Omental fat pad (tissue), 4 donors: ENCODE data around the gene TIMP4. TPM values are rescaled to one million over a fixed set of nuclear protein-coding genes. Genes with fewer than 3 reads are reported as not detected.
A peak's percentile ranks its signal among the peaks of the same experiment; 100 is the strongest.

Experiments
- ATAC-seq: fragments of 150-250 bp; one replicate; pipeline ENCODE4 v1.9.1; 2016; ENCODE audit warnings: mild to moderate bottlenecking, moderate library complexity; ENCODE audit not compliant: low FRiP score
- DNase-seq: peaks from one replicate; pipeline ENCODE4 v3.0.0-alpha.2; 2019; ENCODE audit warnings: low spot score
- CTCF ChIP-seq, 3 donors: fragments of 450-650 bp; IDR thresholded peaks; one replicate each; pipeline ENCODE4 v1.5.1; 2016 to 2017; ENCODE audit warnings: antibody characterized with exemption in 3 of 3, mild to moderate bottlenecking in 3 of 3, moderate library complexity in 2 of 3
- total RNA-seq, 4 donors: library from RNA; depleted of rRNA; stranded (reverse); fragments of >200 nt; gene quantifications; one replicate each; pipeline ENCODE4 v1.1.0, GENCODE V29; 2016

The TIMP4 gene
- total RNA-seq: 100 to 1,000 TPM; 145 to 295 (median 192) TPM

- TF ChIP-seq CTCF (IDR thresholded peaks at IDR 0.05): no peak
These were observed at the start of gene TIMP4 for GRCh38 chr3:12158387-12159226. Gene TIMP4 (minus strand): TSS chr3:12158912. CDS start chr3:12158840, 72 bp downstream.

GRCh38 chr3:12205171-12205570, 46.5 kb upstream of the TIMP4 start:
- ATAC-seq: no peak
- no peak for TF ChIP-seq CTCF (IDR thresholded peaks at IDR 0.05)
- DNase-seq: no peak

More at GRCh38 chr3:12158387-12159226, at the start of gene TIMP4:
- peak; percentile 60 for ATAC-seq
- DNase-seq: no peak

- no peak for TF ChIP-seq CTCF (IDR thresholded peaks at IDR 0.05)
- no peak for DNase-seq
These were observed 43.1 kb upstream of the TIMP4 start for GRCh38 chr3:12201813-12202212.

GRCh38 chr3:12198301-12198700, 39.6 kb upstream of the TIMP4 start:
- no peak for ATAC-seq
- no peak for DNase-seq
- no peak for TF ChIP-seq CTCF (IDR thresholded peaks at IDR 0.05)

More at GRCh38 chr3:12201813-12202212, 43.1 kb upstream of the TIMP4 start:
- no peak for ATAC-seq

- ATAC-seq: no peak
- DNase-seq: no peak
- TF ChIP-seq CTCF (IDR thresholded peaks at IDR 0.05): no peak
These were observed 38.8 kb upstream of the TIMP4 start for GRCh38 chr3:12197475-12197874.

GRCh38 chr3:12196684-12197083, 38.0 kb upstream of the TIMP4 start:
- ATAC-seq: no peak
- DNase-seq: no peak

More at GRCh38 chr3:12196684-12197083, 38.0 kb upstream of the TIMP4 start:
- TF ChIP-seq CTCF (IDR thresholded peaks at IDR 0.05): no peak
